Activated naive CD4-positive, alpha-beta T cell treated with anti-CD3 and anti-CD28 coated beads for 36 hours (primary cell): ENCODE data around the gene PLCG2. TPM values are rescaled to one million over a fixed set of nuclear protein-coding genes. Genes with fewer than 3 reads are reported as not detected.
"Not testable (repeated sequence)": the region's sequence is repeated elsewhere in the genome, so short reads cannot be mapped to it uniquely, and the experiment has no call there.

Experiments used
- CTCF ChIA-PET: fragments of 350-600 bp; sonication (Branson Sonifier 250); formaldehyde crosslinking; loops from one replicate; lab custom pipeline; 2021; ENCODE audit warnings: antibody characterized with exemption; lab: Charles Lee
- DNase-seq: peaks from one replicate; pipeline ENCODE4 v3.0.0-alpha.2; 2020
- H3K27ac Mint-ChIP-seq: one replicate; pipeline ENCODE4 v1.8.0; 2021; ENCODE audit warnings: mild to moderate bottlenecking, mixed read lengths
- H3K27me3 Mint-ChIP-seq: one replicate; pipeline ENCODE4 v1.8.0; 2021; ENCODE audit warnings: low read depth, mixed read lengths
- H3K36me3 Mint-ChIP-seq: one replicate; pipeline ENCODE4 v1.8.0; 2021; ENCODE audit warnings: low read depth, mixed read lengths
- H3K4me1 Mint-ChIP-seq: one replicate; pipeline ENCODE4 v1.8.0; 2021; ENCODE audit warnings: low read depth, mixed read lengths
- H3K4me3 Mint-ChIP-seq: one replicate; pipeline ENCODE4 v1.8.0; 2021; ENCODE audit warnings: mild to moderate bottlenecking, moderate library complexity, mixed read lengths
- H3K9me3 Mint-ChIP-seq: one replicate; pipeline ENCODE4 v1.8.0; 2021; ENCODE audit warnings: mixed read lengths
- intact Hi-C: fragments of 100-400 bp; cut with micrococcal nuclease; formaldehyde crosslinking; loops from one replicate; pipeline ENCODE4 v1.15.1; 2023
- total RNA-seq, 2 experiments: library from RNA; stranded (reverse); gene quantifications; one replicate each; pipeline ENCODE4 v1.2.3, GENCODE V29; 2021

PLCG2 gene
- total RNA-seq, 2 experiments from 2014 or later, result 12.0 to 13.4 TPM

DNA sequence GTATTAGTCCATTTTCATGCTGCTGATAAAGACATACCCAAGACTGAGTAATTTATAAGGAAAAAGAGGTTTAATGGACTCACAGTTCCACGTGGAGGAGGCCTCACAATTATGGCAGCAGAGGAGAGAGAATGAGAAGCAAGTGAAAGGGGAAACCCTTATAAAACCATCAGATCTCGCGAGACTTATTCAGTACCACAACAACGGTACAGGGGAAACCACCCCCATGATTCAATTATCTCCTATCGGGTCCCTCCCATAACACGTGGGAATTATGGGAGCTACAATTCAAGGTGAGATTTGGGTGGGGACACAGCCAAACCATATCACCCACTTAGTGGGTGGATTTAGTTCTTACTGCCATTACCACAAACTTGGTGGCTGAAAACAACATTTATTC, 155.6 kb downstream of the PLCG2 start:
- H3K4me1 Mint-ChIP-seq, H3K27me3 Mint-ChIP-seq, H3K36me3 Mint-ChIP-seq, DNase-seq, H3K4me3 Mint-ChIP-seq, intact Hi-C loops, H3K9me3 Mint-ChIP-seq, H3K27ac Mint-ChIP-seq: not testable (repeated sequence)
- CTCF ChIA-PET, result interaction anchor here (1.5 kb wide), 2 partner anchors 8 to 298 kb away, joined by 3 read pairs; no protein-coding TSS in a partner anchor

GRCh38 chr16:81936209-81937000, 157.3 kb downstream of the PLCG2 start:
- no peaks in the 10 kb centered on the region for H3K36me3 Mint-ChIP-seq
- peaks cover 1% of the 10 kb centered on the region for H3K27me3 Mint-ChIP-seq
- no peaks in the 10 kb centered on the region for H3K4me1 Mint-ChIP-seq
- H3K9me3 Mint-ChIP-seq, result no peaks in the 10 kb centered on the region
- no peak overlapping the region for H3K4me3 Mint-ChIP-seq
- intact Hi-C loops, result no loop called here
- CTCF ChIA-PET, result no interaction called here
- DNase-seq, result no peak
- H3K27ac Mint-ChIP-seq, result no peak overlapping the region

- H3K27ac Mint-ChIP-seq, result no peak overlapping the region
- H3K4me3 Mint-ChIP-seq, result no peak overlapping the region
- intact Hi-C loops, result no loop called here
- no peak for DNase-seq
- H3K27me3 Mint-ChIP-seq, result peaks cover 1% of the 10 kb centered on the region
- no peaks in the 10 kb centered on the region for H3K4me1 Mint-ChIP-seq
- CTCF ChIA-PET, result no interaction called here
- no peaks in the 10 kb centered on the region for H3K36me3 Mint-ChIP-seq
- no peaks in the 10 kb centered on the region for H3K9me3 Mint-ChIP-seq
These were observed 158.4 kb downstream of the PLCG2 start for GRCh38 chr16:81937305-81938038.

DNA sequence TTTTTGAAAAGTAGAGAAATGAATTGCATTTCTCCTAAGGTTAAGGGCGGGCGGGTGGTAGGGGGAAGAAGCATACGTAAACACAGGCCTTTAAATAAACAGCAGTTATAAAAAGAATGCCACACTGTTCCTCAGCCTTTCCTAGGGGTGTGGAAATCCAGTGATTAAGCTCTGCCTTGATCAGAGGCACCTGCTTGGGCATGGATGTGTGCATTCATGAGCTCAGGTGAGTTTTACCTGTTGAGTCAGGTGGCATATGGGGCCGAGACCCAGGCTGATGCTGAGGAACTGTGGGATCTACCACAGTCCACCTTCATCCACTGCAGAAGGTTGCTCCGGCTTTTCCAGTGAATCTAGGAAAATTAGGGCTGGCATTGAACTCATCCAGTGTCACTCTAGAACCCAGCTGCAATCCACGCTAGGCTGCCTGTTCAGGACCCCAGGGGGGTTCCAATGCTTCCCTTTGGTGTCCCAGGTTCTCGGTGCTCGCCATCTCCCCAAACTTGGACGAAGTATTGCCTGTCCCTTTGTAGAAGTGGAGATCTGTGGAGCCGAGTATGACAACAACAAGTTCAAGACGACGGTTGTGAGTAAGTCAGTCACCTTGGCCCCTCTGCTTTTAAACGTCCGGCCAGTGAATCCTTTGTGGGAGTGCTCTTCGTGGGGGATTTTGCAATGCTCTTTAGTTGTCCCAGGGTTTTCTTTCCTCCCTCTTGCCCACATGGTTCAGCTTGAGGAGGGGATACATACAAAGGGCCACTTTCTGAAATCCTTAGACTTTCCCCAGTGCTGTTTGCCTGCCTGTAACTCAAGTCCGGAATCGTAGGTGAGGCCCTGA, 159.5 kb downstream of the PLCG2 start:
- Mint-ChIP-seq H3K36me3 (no peaks in the 10 kb centered on the region), H3K4me3 (no peak overlapping the region), H3K27me3 (peaks cover 1% of the 10 kb centered on the region), H3K4me1 (no peaks in the 10 kb centered on the region), H3K9me3 (no peaks in the 10 kb centered on the region), H3K27ac (no peak overlapping the region)
- CTCF ChIA-PET, result no interaction called here
- DNase-seq, result no peak
- intact Hi-C loops, result no loop called here

DNA sequence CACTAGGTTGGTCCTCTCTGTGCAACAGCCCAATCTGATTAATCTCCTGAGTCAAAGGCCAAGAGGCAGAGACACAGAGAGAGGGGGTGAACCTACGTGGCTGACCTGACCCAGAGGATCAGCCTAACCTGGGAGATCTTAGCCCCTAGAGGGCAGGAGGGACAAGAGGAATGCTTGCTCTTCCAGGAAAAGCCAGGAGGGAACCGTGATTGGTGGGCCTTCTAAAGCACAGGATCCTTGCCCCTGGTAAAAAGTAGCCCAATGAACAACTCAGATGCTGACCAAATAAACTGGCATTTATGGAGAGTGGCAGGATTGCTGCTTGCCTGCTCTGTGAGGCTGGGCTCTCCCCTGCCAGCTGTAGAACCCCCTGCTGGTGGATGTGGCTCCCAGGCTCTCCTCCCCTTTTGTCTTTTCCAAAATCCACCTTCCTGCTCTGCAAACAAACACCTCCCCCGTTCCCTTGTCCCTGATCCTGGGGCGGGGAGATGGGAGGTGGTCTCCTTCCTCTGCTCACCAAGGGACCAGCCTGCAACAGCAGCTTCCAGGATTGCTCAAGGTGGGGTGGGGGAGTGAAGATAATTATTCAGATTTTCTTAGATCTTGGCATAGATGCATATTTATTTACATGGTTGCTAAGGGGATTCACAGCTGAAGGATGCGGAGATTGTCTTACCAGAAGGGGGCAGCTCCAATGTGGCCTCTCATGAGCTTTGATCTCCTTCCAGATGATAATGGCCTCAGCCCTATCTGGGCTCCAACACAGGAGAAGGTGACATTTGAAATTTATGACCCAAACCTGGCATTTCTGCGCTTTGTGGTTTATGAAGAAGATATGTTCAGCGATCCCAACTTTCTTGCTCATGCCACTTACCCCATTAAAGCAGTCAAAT, 160.3 kb downstream of the PLCG2 start:
- CTCF ChIA-PET, result interaction anchor here (0.8 to 3.4 kb wide), 2 partner anchors 291 to 734 kb away, joined by 5 to 24 read pairs; no protein-coding TSS in a partner anchor
- H3K4me1 Mint-ChIP-seq, result no peaks in the 10 kb centered on the region
- no peak overlapping the region for H3K4me3 Mint-ChIP-seq
- H3K9me3 Mint-ChIP-seq, result no peaks in the 10 kb centered on the region
- H3K36me3 Mint-ChIP-seq, result no peaks in the 10 kb centered on the region
- intact Hi-C loops, result loop anchor here (1.0 kb wide), 2 partner anchors 123 to 291 kb away; no protein-coding TSS in a partner anchor
- DNase-seq, result no peak
- H3K27me3 Mint-ChIP-seq, result peaks cover 1% of the 10 kb centered on the region
- H3K27ac Mint-ChIP-seq, result no peak overlapping the region

DNA sequence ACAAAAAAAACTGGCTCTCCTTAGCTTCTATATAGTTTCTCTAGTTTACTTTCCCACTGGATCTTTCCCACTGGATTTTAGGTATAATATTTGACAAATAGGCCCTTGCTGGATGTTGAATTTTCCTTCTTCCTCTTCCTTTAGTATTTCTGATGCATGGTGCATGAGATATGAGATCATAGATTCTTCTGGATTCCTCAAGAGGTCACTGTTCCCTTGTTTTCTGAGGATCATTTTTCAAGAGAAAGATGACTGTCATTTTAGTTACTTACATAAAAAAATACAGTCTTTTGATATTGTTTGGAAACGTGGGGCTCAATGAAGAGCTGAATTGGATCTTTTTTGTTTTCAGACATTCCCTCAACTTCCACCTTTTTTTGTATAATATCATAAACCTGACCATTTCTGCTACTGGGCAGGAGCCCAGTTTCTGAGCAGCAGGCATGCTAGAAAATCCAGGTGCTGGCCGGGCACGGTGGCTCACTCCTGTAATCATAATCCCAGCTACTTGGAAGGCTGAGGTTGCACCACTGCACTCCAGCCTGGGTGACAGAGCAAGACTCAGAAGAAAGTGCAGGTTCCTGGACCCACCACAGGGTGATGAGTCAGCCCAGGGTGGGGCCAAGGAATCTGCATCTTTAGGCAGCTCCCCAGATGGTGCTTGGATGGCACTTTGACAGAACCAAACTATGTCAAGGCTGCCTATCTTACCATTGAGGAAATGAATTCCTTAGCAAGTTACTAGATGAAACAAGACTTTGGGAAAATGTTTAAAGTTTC, 161.9 kb downstream of the PLCG2 start:
- H3K4me3 Mint-ChIP-seq, result no peak overlapping the region
- intact Hi-C loops, result loop anchor here (1.0 kb wide), 2 partner anchors 121 to 289 kb away; no protein-coding TSS in a partner anchor
- no peaks in the 10 kb centered on the region for H3K9me3 Mint-ChIP-seq
- DNase-seq, result no peak
- H3K4me1 Mint-ChIP-seq, result no peaks in the 10 kb centered on the region
- H3K27ac Mint-ChIP-seq, result no peak overlapping the region
- CTCF ChIA-PET, result interaction anchor here (0.6 to 3.4 kb wide), 6 partner anchors 75 to 570 kb away, joined by 3 to 24 read pairs (median 3); no protein-coding TSS in a partner anchor
- H3K27me3 Mint-ChIP-seq, result peaks cover 1% of the 10 kb centered on the region
- H3K36me3 Mint-ChIP-seq, result no peaks in the 10 kb centered on the region

- CTCF ChIA-PET, result interaction anchor here (1.2 to 3.4 kb wide), 2 partner anchors 8 to 289 kb away, joined by 3 to 24 read pairs; no protein-coding TSS in a partner anchor
- H3K9me3 Mint-ChIP-seq, result no peaks in the 10 kb centered on the region
- no peak for DNase-seq
- no peak overlapping the region for H3K4me3 Mint-ChIP-seq
- no peaks in the 10 kb centered on the region for H3K36me3 Mint-ChIP-seq
- H3K27ac Mint-ChIP-seq, result no peak overlapping the region
- H3K4me1 Mint-ChIP-seq, result no peaks in the 10 kb centered on the region
- peaks cover 1% of the 10 kb centered on the region for H3K27me3 Mint-ChIP-seq
- intact Hi-C loops, result no loop called here
These were observed 163.0 kb downstream of the PLCG2 start for GRCh38 chr16:81942007-81942601.

DNA sequence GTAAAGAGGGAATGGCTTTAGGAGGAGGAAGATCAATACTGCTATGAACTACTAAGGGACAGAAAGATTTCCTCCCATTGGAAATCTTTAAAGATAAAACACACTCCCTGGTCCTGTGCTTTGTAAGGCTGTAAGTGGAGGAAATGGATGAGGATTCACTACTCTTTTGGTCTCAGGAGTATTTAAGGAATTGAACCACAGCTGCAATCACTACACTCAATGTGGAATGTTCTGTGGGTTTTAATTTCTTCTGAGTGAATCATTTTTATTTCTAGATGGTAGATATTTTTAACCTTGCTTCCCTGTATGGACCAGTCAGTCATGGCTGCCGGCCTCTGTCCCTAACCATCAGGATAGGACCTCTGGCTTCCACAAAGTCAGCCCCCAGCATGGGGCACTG, 166.6 kb downstream of the PLCG2 start:
- CTCF ChIA-PET, result interaction anchor here (0.7 kb wide), 1 partner anchor 241 kb away, joined by 3 read pairs; no protein-coding TSS in a partner anchor
- Mint-ChIP-seq H3K4me3 (no peak overlapping the region), H3K27ac (no peak overlapping the region), H3K9me3 (peaks cover 2% of the 10 kb centered on the region), H3K4me1 (no peaks in the 10 kb centered on the region), H3K27me3 (no peaks in the 10 kb centered on the region), H3K36me3 (no peaks in the 10 kb centered on the region)
- no peak for DNase-seq
- intact Hi-C loops, result no loop called here

GRCh38 chr16:81946206-81946605, 167.1 kb downstream of the PLCG2 start:
- Mint-ChIP-seq H3K4me1 (no peaks in the 10 kb centered on the region), H3K36me3 (no peaks in the 10 kb centered on the region), H3K9me3 (peaks cover 4% of the 10 kb centered on the region), H3K27me3 (no peaks in the 10 kb centered on the region), H3K27ac (no peak overlapping the region), H3K4me3 (no peak overlapping the region)
- no peak for DNase-seq
- intact Hi-C loops, result no loop called here
- CTCF ChIA-PET, result interaction anchor here (0.7 kb wide), 1 partner anchor 242 kb away, joined by 3 read pairs; no protein-coding TSS in a partner anchor

DNA sequence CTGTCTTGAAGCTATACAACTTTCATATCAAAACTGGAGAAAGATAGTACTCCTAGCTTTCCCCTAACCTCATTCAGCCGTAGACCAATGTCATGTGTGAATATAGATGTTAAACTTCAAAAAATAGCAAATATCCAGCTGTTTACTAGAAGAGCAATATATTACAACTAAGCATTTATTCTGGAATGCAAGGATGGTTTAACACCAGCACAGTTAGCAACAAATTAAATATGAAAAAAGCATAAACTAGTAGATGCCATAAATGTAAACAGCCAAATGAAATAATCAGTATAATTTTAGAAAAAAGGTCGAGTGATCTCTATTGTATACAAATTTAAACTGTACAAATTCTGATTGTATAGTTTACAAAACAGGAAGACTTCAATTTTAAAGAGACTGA, 172.5 kb downstream of the PLCG2 start:
- CTCF ChIA-PET, result interaction anchor here (1.4 kb wide), 1 partner anchor 62 kb away, joined by 5 read pairs; no protein-coding TSS in a partner anchor
- peaks cover 3% of the 10 kb centered on the region for H3K27me3 Mint-ChIP-seq

More for the DNA sequence above, 172.5 kb downstream of the PLCG2 start:
- H3K9me3 Mint-ChIP-seq, result peaks cover 11% of the 10 kb centered on the region
- intact Hi-C loops, result no loop called here
- H3K4me3 Mint-ChIP-seq, result no peak overlapping the region
- H3K4me1 Mint-ChIP-seq, result no peaks in the 10 kb centered on the region
- no peak for DNase-seq
- no peaks in the 10 kb centered on the region for H3K36me3 Mint-ChIP-seq
- no peak overlapping the region for H3K27ac Mint-ChIP-seq
